Neural cell (in vitro differentiated cells): ENCODE results near the gene HIF1A. TPM values are rescaled to one million over a fixed set of nuclear protein-coding genes. Genes with fewer than 3 reads are reported as not detected.
A peak's percentile ranks its signal among the peaks of the same experiment; 100 is the strongest.

Experiments
- H2AFZ ChIP-seq: fragments of 200-600, 300-800 bp; sonication (generic), shearing (Covaris generic); 2 replicates; pipeline ENCODE4 v1.6.0; 2014; ENCODE audit warnings: low read depth, mild to moderate bottlenecking, antibody characterized with exemption, low read length, moderate library complexity
- H3F3A ChIP-seq: fragments of 200-600 bp; shearing (Covaris generic); 2 replicates; pipeline ENCODE4 v1.6.1; 2016; ENCODE audit warnings: mild to moderate bottlenecking, moderate library complexity, mixed read lengths, antibody characterized with exemption, low read length; ENCODE audit not compliant: insufficient read depth, poor library complexity, severe bottlenecking
- H3K27ac ChIP-seq: fragments of 200-600, 300-800 bp; sonication (generic), shearing (Covaris generic); 2 replicates; pipeline ENCODE4 v1.5.1; 2014; ENCODE audit warnings: mild to moderate bottlenecking, low read length, moderate library complexity
- H3K27me3 ChIP-seq: fragments of 300-800, 200-600 bp; sonication (generic), shearing (Covaris generic); 2 replicates; pipeline ENCODE4 v1.6.0; 2014; ENCODE audit warnings: mild to moderate bottlenecking, low read depth, low read length, moderate library complexity; ENCODE audit not compliant: insufficient read depth
- H3K36me3 ChIP-seq: fragments of 300-800, 200-600 bp; sonication (generic), shearing (Covaris generic); 2 replicates; pipeline ENCODE4 v1.5.1; 2014; ENCODE audit warnings: mild to moderate bottlenecking, antibody characterized with exemption, low read length, moderate library complexity; ENCODE audit not compliant: insufficient read depth
- H3K4me2 ChIP-seq: fragments of 300-800, 200-600 bp; sonication (generic), shearing (Covaris generic); 2 replicates; pipeline ENCODE4 v1.6.0; 2014; ENCODE audit warnings: mild to moderate bottlenecking, low read length
- H3K4me3 ChIP-seq: fragments of 300-800, 200-600 bp; sonication (generic), shearing (Covaris generic); 2 replicates; pipeline ENCODE4 v1.5.1; 2014; ENCODE audit warnings: mild to moderate bottlenecking, low read length, moderate library complexity
- H3K79me2 ChIP-seq: fragments of 200-600 bp; shearing (Covaris generic); replicated peaks from 2 replicates; pipeline ENCODE4 v1.6.0; 2014; ENCODE audit warnings: mild to moderate bottlenecking, low read length, moderate library complexity; ENCODE audit not compliant: insufficient read depth
- H3K9ac ChIP-seq: fragments of 300-800, 200-600 bp; sonication (generic), shearing (Covaris generic); 2 replicates; pipeline ENCODE4 v1.6.1; 2016; ENCODE audit warnings: mild to moderate bottlenecking, low read length, mixed read lengths
- H3K9me2 ChIP-seq: fragments of 200-600 bp; shearing (Covaris generic); 2 replicates; pipeline ENCODE4 v1.6.1; 2016; ENCODE audit warnings: mild to moderate bottlenecking, low read length, mixed read lengths; ENCODE audit not compliant: insufficient read depth
- H3K9me3 ChIP-seq: fragments of 200-600, 300-800 bp; sonication (generic), shearing (Covaris generic); 2 replicates; pipeline ENCODE4 v1.6.1; 2016; ENCODE audit warnings: mild to moderate bottlenecking, mixed run types, low read length, moderate library complexity, mixed read lengths
- H4K20me1 ChIP-seq: fragments of 200-600 bp; shearing (Covaris generic); 2 replicates; pipeline ENCODE4 v1.6.1; 2016; ENCODE audit warnings: mild to moderate bottlenecking, mixed run types; ENCODE audit not compliant: insufficient read depth
- CTCF ChIP-seq: fragments of 450-650 bp; IDR thresholded peaks from 2 replicates; pipeline ENCODE4 v1.5.1; 2014; ENCODE audit warnings: antibody characterized with exemption, mild to moderate bottlenecking, moderate library complexity; ENCODE audit not compliant: poor library complexity, severe bottlenecking
- EP300 ChIP-seq: fragments of 450-650 bp; conservative IDR thresholded peaks from 2 replicates; pipeline ENCODE4 v1.6.1; 2014; ENCODE audit warnings: antibody characterized with exemption, mild to moderate bottlenecking, moderate library complexity; ENCODE audit not compliant: poor library complexity, severe bottlenecking
- EZH2 ChIP-seq: fragments of 200-600, 300-800 bp; shearing (Covaris generic), sonication (generic); IDR thresholded peaks from 2 replicates; pipeline ENCODE4 v1.6.1; 2014; ENCODE audit warnings: antibody characterized with exemption, low read length, borderline replicate concordance, mild to moderate bottlenecking; ENCODE audit not compliant: insufficient read depth, poor library complexity, severe bottlenecking
- MXI1 ChIP-seq: fragments of 450-650 bp; conservative IDR thresholded peaks from 2 replicates; pipeline ENCODE4 v1.6.1; 2014; ENCODE audit warnings: antibody characterized with exemption, mild to moderate bottlenecking; ENCODE audit not compliant: poor library complexity, severe bottlenecking
- POLR2AphosphoS5 ChIP-seq: IDR thresholded peaks from 2 replicates; pipeline ENCODE4 v1.6.1; 2012
- RAD21 ChIP-seq: fragments of 450-650 bp; conservative IDR thresholded peaks from 2 replicates; pipeline ENCODE4 v1.6.1; 2014; ENCODE audit warnings: antibody characterized with exemption, mild to moderate bottlenecking, moderate library complexity
- REST ChIP-seq: IDR thresholded peaks from 2 replicates; pipeline ENCODE4 v1.6.1; 2012; ENCODE audit warnings: borderline replicate concordance
- SMC3 ChIP-seq: fragments of 450-650 bp; conservative IDR thresholded peaks from 2 replicates; pipeline ENCODE4 v1.6.1; 2014; ENCODE audit warnings: antibody characterized with exemption, mild to moderate bottlenecking, moderate library complexity; ENCODE audit not compliant: poor library complexity
- TAF1 ChIP-seq: IDR thresholded peaks from 2 replicates; pipeline ENCODE4 v1.6.1; 2012; ENCODE audit warnings: low read depth
- polyA plus RNA-seq: library from polyadenylated mRNA; depleted of rRNA; stranded (reverse); fragments of >200 nt; gene quantifications from 2 replicates; pipeline ENCODE4 v1.2.3, GENCODE V29; 2014

HIF1A gene
- polyA plus RNA-seq, 1 donor from 2014 or later: 75.0 TPM

- TF ChIP-seq MXI1: no peak
- no peak for TF ChIP-seq RAD21
- no peak for TF ChIP-seq POLR2AphosphoS5
- TF ChIP-seq REST: no peak
- TF ChIP-seq EP300: no peak
- no peak for TF ChIP-seq EZH2
- no peak for TF ChIP-seq SMC3
- Histone ChIP-seq H3K4me3 (peak overlapping the region; percentile 90), H3K79me2 (peaks cover 21% of the 10 kb centered on the region), H3K9me2 (no peaks in the 10 kb centered on the region), H3K9ac (no peak overlapping the region), H3K27ac (no peak overlapping the region), H3K36me3 (no peaks in the 10 kb centered on the region), H3K4me2 (no peak overlapping the region), H3K27me3 (no peaks in the 10 kb centered on the region), H2AFZ (no peak overlapping the region), H3K9me3 (no peaks in the 10 kb centered on the region), H4K20me1 (no peaks in the 10 kb centered on the region), H3F3A (no peaks in the 10 kb centered on the region)
Measured at GRCh38 chr14:61765225-61765943, 70.1 kb downstream of the HIF1A start.

GRCh38 chr14:61766151-61766550, 70.8 kb downstream of the HIF1A start:
- TF ChIP-seq REST: no peak
- no peak for TF ChIP-seq RAD21
- TF ChIP-seq CTCF: no peak
- TF ChIP-seq EP300: no peak
- no peak for TF ChIP-seq MXI1
- TF ChIP-seq SMC3: no peak
- TF ChIP-seq TAF1: no peak
- no peak for TF ChIP-seq POLR2AphosphoS5
- Histone ChIP-seq H3K27me3 (no peaks in the 10 kb centered on the region), H3F3A (no peaks in the 10 kb centered on the region), H3K79me2 (peaks cover 21% of the 10 kb centered on the region), H3K9me3 (no peaks in the 10 kb centered on the region), H3K9me2 (no peaks in the 10 kb centered on the region), H3K4me3 (no peak overlapping the region), H2AFZ (no peak overlapping the region), H3K36me3 (no peaks in the 10 kb centered on the region), H3K9ac (no peak overlapping the region), H4K20me1 (no peaks in the 10 kb centered on the region), H3K27ac (no peak overlapping the region), H3K4me2 (no peak overlapping the region)
